IPS-18a (cell line): ENCODE measurements around the gene GALNT10.

Experiments used
- H3K27ac ChIP-seq: one replicate; pipeline ENCODE4 v1.5.1; 2013; ENCODE audit warnings: low read length
- H3K27me3 ChIP-seq: one replicate; pipeline ENCODE4 v1.6.1; 2013; ENCODE audit warnings: mild to moderate bottlenecking, low read length; ENCODE audit not compliant: control insufficient read depth, insufficient read depth
- H3K36me3 ChIP-seq: one replicate; pipeline ENCODE4 v1.6.1; 2013; ENCODE audit warnings: low read depth, low read length; ENCODE audit not compliant: control insufficient read depth
- H3K4me1 ChIP-seq: one replicate; pipeline ENCODE4 v1.6.1; 2013; ENCODE audit warnings: low read depth, low read length; ENCODE audit not compliant: control insufficient read depth
- H3K4me3 ChIP-seq: one replicate; pipeline ENCODE4 v1.5.1; 2013; ENCODE audit warnings: low read length
- H3K9ac ChIP-seq: one replicate; pipeline ENCODE4 v1.6.1; 2013; ENCODE audit warnings: mild to moderate bottlenecking, low read length, moderate library complexity
- H3K9me3 ChIP-seq: one replicate; pipeline ENCODE4 v1.6.1; 2013; ENCODE audit warnings: low read depth, low read length; ENCODE audit not compliant: control insufficient read depth

GALNT10 gene

DNA sequence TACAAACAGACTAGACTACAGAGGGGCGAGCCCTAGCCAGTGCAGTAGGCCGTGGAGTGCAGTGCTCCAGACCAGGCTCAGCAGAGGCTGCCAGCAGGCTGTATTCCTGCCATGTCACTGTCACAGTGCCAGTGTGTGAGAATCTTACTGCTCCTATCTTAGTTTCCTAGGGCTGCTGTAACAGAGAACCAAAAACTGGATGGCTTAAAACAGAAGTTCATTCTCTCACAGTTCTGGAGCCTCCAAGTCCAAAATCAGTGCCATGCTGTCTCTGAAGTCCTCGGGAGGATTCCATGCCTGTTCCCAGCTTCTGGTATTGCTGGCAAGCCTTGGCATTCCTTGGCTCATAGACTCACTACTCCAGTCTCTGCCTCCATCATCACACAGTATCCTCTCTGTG lies 180.3 kb downstream of the GALNT10 start:
- Histone ChIP-seq H3K27ac (no peak overlapping the region), H3K36me3 (no peaks in the 10 kb centered on the region), H3K4me1 (peaks cover 20% of the 10 kb centered on the region), H3K9me3 (no peaks in the 10 kb centered on the region), H3K9ac (no peak overlapping the region), H3K27me3 (no peaks in the 10 kb centered on the region), H3K4me3 (no peak overlapping the region)

GRCh38 chr5:154371687-154372086 lies 181.2 kb downstream of the GALNT10 start:
- H3K4me3 ChIP-seq = no peak overlapping the region
- H3K36me3 ChIP-seq = no peaks in the 10 kb centered on the region
- no peak overlapping the region for H3K9ac ChIP-seq
- H3K4me1 ChIP-seq = peaks cover 20% of the 10 kb centered on the region
- H3K9me3 ChIP-seq = no peaks in the 10 kb centered on the region
- no peaks in the 10 kb centered on the region for H3K27me3 ChIP-seq
- H3K27ac ChIP-seq = no peak overlapping the region

DNA sequence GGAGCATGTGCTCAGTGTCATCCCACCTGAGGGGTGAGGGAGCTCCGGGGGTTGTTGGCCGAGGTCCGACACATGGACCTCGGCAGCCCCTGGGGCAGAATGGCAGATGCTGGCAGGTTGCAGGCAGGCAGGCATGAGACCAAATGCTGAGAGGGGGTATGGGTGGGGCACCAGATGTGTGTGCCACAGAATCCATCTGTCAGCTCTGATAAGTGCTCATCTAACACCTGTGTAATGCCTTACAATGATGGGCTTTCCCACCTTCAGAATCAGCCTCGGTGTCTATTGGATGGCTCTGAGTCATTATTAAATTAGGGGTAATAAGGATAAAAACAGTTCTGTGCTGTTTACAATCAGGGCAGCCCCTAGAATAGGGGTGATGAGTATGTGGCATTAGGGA lies 182.1 kb downstream of the GALNT10 start:
- Histone ChIP-seq H3K27me3 (no peaks in the 10 kb centered on the region), H3K4me1 (peaks cover 19% of the 10 kb centered on the region), H3K9me3 (no peaks in the 10 kb centered on the region), H3K36me3 (no peaks in the 10 kb centered on the region), H3K27ac (no peak overlapping the region), H3K4me3 (no peak overlapping the region), H3K9ac (no peak overlapping the region)

- no peak overlapping the region for H3K27ac ChIP-seq
- no peaks in the 10 kb centered on the region for H3K36me3 ChIP-seq
- no peaks in the 10 kb centered on the region for H3K27me3 ChIP-seq
- no peaks in the 10 kb centered on the region for H3K9me3 ChIP-seq
- peaks cover 13% of the 10 kb centered on the region for H3K4me1 ChIP-seq
- no peak overlapping the region for H3K4me3 ChIP-seq
- H3K9ac ChIP-seq = no peak overlapping the region
Observed at GRCh38 chr5:154373326-154373725, 182.8 kb downstream of the GALNT10 start.

- Histone ChIP-seq H3K27me3 (no peaks in the 10 kb centered on the region), H3K4me1 (peaks cover 8% of the 10 kb centered on the region), H3K9me3 (no peaks in the 10 kb centered on the region), H3K27ac (no peak overlapping the region), H3K9ac (no peak overlapping the region), H3K36me3 (no peaks in the 10 kb centered on the region), H3K4me3 (no peak overlapping the region)
Observed at GRCh38 chr5:154373729-154374179, 183.2 kb downstream of the GALNT10 start.

GRCh38 chr5:154374264-154374663 lies 183.7 kb downstream of the GALNT10 start:
- no peak overlapping the region for H3K27ac ChIP-seq
- no peaks in the 10 kb centered on the region for H3K9me3 ChIP-seq
- H3K27me3 ChIP-seq = no peaks in the 10 kb centered on the region
- H3K4me3 ChIP-seq = no peak overlapping the region
- H3K9ac ChIP-seq = no peak overlapping the region
- no peaks in the 10 kb centered on the region for H3K36me3 ChIP-seq
- H3K4me1 ChIP-seq = peaks cover 8% of the 10 kb centered on the region

DNA sequence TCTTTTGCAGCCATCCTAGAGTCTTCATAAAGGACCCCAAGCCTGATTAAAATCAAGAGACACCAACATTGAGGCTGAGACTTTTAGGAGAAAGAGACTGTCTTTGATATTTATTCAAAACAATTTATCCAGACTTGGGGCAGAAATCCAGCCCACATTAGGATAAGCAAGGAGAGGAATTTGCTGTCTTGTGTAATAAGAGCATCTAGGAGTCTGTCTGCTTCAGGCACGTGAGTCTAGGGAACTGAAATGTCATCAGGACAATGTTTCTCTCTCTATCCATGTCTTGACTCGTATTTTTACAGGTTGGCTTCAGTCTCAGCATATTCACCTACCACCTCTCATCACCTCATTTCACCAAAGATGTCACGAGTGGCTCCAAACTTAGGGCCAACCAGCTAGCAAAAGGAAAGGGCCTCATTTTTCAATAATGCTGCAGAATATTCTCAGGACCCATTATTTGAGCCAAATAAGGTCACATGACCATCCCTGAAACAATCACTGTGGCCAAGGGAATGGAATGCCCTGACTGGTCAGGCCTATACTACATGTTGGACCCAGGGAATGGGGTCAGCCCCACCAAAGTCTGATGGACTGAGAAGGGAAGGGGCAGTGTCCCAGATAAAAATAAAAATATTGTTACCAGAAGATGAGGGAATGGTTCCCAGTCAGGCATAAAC lies 184.9 kb downstream of the GALNT10 start:
- H3K27ac ChIP-seq = no peak overlapping the region
- peaks cover under 1% of the 10 kb centered on the region for H3K4me1 ChIP-seq
- no peaks in the 10 kb centered on the region for H3K27me3 ChIP-seq
- H3K9me3 ChIP-seq = no peaks in the 10 kb centered on the region
- no peaks in the 10 kb centered on the region for H3K36me3 ChIP-seq
- H3K4me3 ChIP-seq = no peak overlapping the region
- no peak overlapping the region for H3K9ac ChIP-seq

DNA sequence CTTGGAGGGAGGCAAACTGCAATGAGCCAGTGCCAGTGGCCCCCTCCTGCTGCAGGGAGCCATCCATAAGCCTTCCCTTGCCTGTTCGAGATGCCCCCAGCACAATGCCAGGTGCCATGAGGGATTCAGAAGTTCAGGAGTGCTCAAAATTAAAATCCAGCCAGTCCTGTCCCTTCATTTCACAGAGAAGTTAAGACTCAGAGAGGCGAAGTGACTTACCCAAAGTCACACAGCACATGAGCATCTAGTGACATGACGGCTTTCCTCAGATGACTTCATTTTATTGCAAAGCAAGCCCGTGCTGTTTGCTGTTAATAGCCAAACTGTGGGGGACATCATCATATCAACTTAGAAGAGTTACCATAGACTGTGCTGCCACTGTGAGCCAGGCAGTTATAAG lies 185.9 kb downstream of the GALNT10 start:
- Histone ChIP-seq H3K9me3 (no peaks in the 10 kb centered on the region), H3K27ac (no peak overlapping the region), H3K27me3 (no peaks in the 10 kb centered on the region), H3K4me1 (no peaks in the 10 kb centered on the region), H3K9ac (no peak overlapping the region), H3K4me3 (no peak overlapping the region), H3K36me3 (no peaks in the 10 kb centered on the region)

DNA sequence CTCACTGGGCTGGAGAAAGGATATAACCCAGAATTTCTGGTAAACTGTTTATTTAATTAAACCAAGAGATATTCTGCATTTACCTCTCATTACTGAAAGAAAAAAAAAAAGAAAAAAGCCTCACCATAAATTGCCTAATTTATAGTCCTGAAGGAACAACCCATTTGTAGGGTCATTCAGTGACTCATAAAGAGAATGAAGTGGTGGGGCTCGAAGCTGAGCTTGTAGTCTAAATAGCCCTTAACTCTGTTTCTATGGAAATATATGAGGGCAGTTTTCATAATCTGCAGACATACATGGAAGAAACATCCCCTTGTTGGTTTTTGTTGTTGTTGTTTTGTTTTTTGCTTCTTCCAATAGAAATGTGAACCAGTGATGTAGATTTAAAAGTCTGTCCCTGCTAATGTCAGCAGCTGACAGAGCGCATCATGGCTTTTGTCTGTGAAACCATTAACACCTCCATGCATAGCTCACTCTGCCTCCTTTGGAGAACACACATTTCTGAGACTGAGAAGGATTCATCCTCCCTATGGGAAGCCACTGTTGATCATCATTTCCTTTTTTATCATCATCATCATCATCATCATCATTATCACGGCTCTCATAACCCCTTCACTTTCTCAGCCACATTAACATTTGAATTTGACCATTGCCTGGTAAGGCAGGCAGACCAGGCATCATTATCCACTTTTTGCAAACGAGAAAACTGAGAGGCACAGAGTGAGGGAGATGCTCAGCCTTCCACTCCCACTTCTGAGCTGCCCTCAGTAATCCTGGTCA lies 187.4 kb downstream of the GALNT10 start:
- H3K9me3 ChIP-seq = no peaks in the 10 kb centered on the region
- H3K27ac ChIP-seq = no peak overlapping the region
- no peaks in the 10 kb centered on the region for H3K27me3 ChIP-seq
- H3K4me1 ChIP-seq = no peaks in the 10 kb centered on the region
- H3K9ac ChIP-seq = no peak overlapping the region
- H3K4me3 ChIP-seq = no peak overlapping the region
- no peaks in the 10 kb centered on the region for H3K36me3 ChIP-seq

- no peaks in the 10 kb centered on the region for H3K36me3 ChIP-seq
Observed at GRCh38 chr5:154380263-154380662, 189.7 kb downstream of the GALNT10 start.

GRCh38 chr5:154384480-154385235 lies 194.1 kb downstream of the GALNT10 start:
- Histone ChIP-seq H3K4me1 (peaks cover 12% of the 10 kb centered on the region), H3K9ac (no peak overlapping the region), H3K36me3 (no peaks in the 10 kb centered on the region), H3K27me3 (no peaks in the 10 kb centered on the region), H3K27ac (no peak overlapping the region), H3K9me3 (no peaks in the 10 kb centered on the region), H3K4me3 (no peak overlapping the region)

More at GRCh38 chr5:154380263-154380662, 189.7 kb downstream of the GALNT10 start:
- peaks cover 9% of the 10 kb centered on the region for H3K4me1 ChIP-seq
- H3K4me3 ChIP-seq = no peak overlapping the region
- H3K9ac ChIP-seq = no peak overlapping the region
- no peaks in the 10 kb centered on the region for H3K9me3 ChIP-seq
- no peaks in the 10 kb centered on the region for H3K27me3 ChIP-seq
- no peak overlapping the region for H3K27ac ChIP-seq
